ENCODE data around the gene WDR31.
"Not testable (repeated sequence)": the region's sequence is repeated elsewhere in the genome, so short reads cannot be mapped to it uniquely, and the experiment has no call there.

Gene WDR31

GRCh38 chr9:113368348-113368981 lies 28.4 kb upstream of the WDR31 start:
- DNase-seq = no peak

- DNase-seq = not testable (repeated sequence)
Observed at GRCh38 chr9:113365652-113366051, 25.6 kb upstream of the WDR31 start.

- DNase-seq = no peak
Observed at GRCh38 chr9:113364951-113365350, 24.9 kb upstream of the WDR31 start.

- no peak for DNase-seq
Observed at GRCh38 chr9:113363336-113363735, 23.3 kb upstream of the WDR31 start.

- DNase-seq = peak; percentile 24
Observed at GRCh38 chr9:113361304-113362018, 21.4 kb upstream of the WDR31 start.

GRCh38 chr9:113360242-113360842 lies 20.3 kb upstream of the WDR31 start:
- no peak for DNase-seq

GRCh38 chr9:113359385-113359784 lies 19.3 kb upstream of the WDR31 start:
- no peak for DNase-seq

GRCh38 chr9:113356686-113357292 lies 16.7 kb upstream of the WDR31 start:
- no peak for DNase-seq

- DNase-seq = no peak
Observed at GRCh38 chr9:113355040-113355596, 15.0 kb upstream of the WDR31 start.

GRCh38 chr9:113352411-113352810 lies 12.3 kb upstream of the WDR31 start:
- no peak for DNase-seq

- DNase-seq = no peak
Observed at GRCh38 chr9:113352006-113352405, 11.9 kb upstream of the WDR31 start.

- no peak for DNase-seq
Observed at GRCh38 chr9:113350937-113351336, 10.9 kb upstream of the WDR31 start.

GRCh38 chr9:113350107-113350661 lies 10.1 kb upstream of the WDR31 start:
- DNase-seq = no peak

GRCh38 chr9:113349445-113350094 lies 9.5 kb upstream of the WDR31 start, which contains the start of gene BSPRY:
Gene BSPRY, plus strand, starts transcription at chr9:113349541. Its CDS starts 39 bp downstream, at chr9:113349580.
- DNase-seq = no peak

- no peak for DNase-seq
Observed at GRCh38 chr9:113349066-113349444, 9.0 kb upstream of the WDR31 start.

- DNase-seq = no peak
Observed at GRCh38 chr9:113348437-113348836, 8.4 kb upstream of the WDR31 start.

- DNase-seq = no peak
Observed at GRCh38 chr9:113345671-113346070, 5.6 kb upstream of the WDR31 start.

GRCh38 chr9:113345190-113345589 lies 5.1 kb upstream of the WDR31 start:
- no peak for DNase-seq

GRCh38 chr9:113343732-113344231 lies 3.7 kb upstream of the WDR31 start:
- peak; percentile 43 for DNase-seq

- peak; percentile 3 for DNase-seq
Observed at GRCh38 chr9:113341712-113342410, 1.8 kb upstream of the WDR31 start.

GRCh38 chr9:113337714-113338113 lies 2.4 kb downstream of the WDR31 start:
- no peak for DNase-seq

GRCh38 chr9:113331780-113332179 lies 8.3 kb downstream of the WDR31 start:
- DNase-seq = no peak

Measured in fibroblast of skin of right biceps (primary cell).